Measurements from ENCODE around the gene MEIOB.

Gene MEIOB

DNA sequence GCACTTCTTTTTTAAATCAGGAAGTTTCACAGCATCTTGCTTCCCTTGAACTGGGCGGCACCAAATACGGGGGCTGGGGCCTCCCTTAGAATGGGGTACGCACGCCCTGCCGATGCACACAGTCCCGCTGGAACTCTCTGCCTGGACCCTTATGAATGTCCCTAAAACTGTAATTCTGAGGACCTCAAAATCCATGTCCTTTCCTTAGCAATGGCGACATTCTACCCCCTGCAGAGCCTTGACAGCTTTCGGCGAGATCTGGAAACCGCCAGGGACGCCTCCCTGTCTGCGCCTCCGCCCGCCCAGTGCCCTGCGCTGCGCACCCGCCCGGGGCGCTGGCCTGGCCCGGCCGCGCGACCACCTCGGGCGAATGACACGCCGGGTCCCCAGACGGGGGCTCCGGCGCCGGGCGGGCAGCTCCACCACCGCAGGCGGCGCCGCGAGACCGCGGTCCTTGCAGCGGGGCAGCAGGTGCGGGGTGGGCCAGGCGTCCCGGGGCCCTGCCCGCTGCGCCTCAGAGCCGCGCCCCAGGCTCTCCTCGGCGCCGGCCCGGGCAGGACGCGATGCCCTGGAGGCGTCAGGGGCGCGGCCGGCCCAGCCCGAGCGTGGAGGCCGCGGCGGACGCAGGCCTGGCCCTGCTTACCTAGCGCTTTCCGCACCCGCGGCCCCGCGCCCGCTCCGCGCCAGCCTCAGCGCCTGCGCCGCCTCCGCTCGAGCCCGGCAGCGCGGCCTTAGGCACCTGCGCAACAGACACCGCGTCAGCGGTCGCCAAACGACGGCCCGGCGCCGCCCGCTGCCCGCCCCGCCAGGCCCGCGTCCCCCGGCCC is 45.9 kb downstream of the MEIOB start:
- Mint-ChIP-seq H3K36me3 (ENCODE audit: insufficient read depth) (peaks cover 22% of the 10 kb centered on the region), H3K27ac (peak overlapping the region; percentile 88 to 92), H3K9me3 (no peaks in the 10 kb centered on the region), H3K27me3 (no peaks in the 10 kb centered on the region), H3K4me3 (peak overlapping the region; percentile 86 to 89), H3K4me1 (ENCODE audit: low read depth in 2 of 2) (peaks cover 19 to 30% of the 10 kb centered on the region in 2 donors)
- DNase-seq (peak; percentile 44 to 67 (median 57)), ATAC-seq (replicated peaks) (peak; percentile 75)

DNA sequence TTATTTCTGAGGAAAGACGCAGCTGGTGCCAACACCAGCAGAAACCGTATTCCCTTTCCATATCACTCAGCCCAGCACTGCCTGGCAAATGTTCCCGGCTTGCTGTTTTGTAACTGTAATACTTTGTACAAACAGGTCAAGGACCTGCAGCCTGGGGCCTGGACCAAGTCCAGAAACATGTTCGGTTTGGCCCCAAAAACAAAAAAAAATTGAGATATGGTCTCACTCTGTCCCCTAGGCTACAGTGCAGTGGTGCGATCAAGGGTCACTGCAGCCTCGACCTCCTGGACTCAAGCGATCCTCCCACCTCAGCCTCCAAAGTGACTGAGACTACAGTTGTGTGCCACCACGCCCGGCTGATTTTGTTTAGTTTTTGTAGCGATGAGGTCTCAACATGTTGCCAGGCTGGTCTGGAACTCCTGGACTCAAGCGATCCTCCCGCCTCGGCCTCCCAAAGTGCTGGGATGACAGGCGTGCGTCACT is 46.5 kb downstream of the MEIOB start:
- Mint-ChIP-seq H3K4me3 (peak overlapping the region; percentile 67 to 74), H3K27ac (no peak overlapping the region), H3K9me3 (no peaks in the 10 kb centered on the region), H3K36me3 (ENCODE audit: insufficient read depth) (peaks cover 22% of the 10 kb centered on the region), H3K4me1 (ENCODE audit: low read depth in 2 of 2) (peaks cover 19 to 26% of the 10 kb centered on the region in 2 donors), H3K27me3 (no peaks in the 10 kb centered on the region)
- DNase-seq = no peak
- ATAC-seq (replicated peaks) = no peak

DNA sequence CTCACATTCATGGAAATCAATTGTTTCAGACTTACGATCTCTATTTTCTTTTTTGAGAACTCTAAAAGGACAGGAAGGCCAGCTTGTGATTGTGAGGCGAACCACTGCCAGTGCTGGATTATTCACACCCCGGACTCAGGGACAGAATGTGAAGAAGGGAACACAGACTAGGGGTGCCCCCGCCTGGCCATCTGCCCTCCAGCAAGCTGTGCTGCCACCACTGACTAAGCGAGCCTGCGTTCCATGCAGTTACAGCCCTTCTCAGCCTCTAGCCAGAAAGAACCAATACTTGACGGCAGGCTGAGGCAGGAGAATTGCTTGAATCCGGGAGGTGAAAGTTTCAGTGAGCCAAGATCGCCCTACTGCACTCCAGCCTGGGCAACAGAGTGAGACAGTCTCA is 48.1 kb downstream of the MEIOB start:
- no peaks in the 10 kb centered on the region for H3K9me3 Mint-ChIP-seq
- peak overlapping the region in 1 of 2 donors; percentile 10 for H3K27ac Mint-ChIP-seq
- DNase-seq = no peak
- ATAC-seq (replicated peaks) = no peak
- peaks cover 26% of the 10 kb centered on the region for H3K36me3 Mint-ChIP-seq (ENCODE audit: insufficient read depth)
- peaks cover 19 to 21% of the 10 kb centered on the region in 2 donors for H3K4me1 Mint-ChIP-seq (ENCODE audit: low read depth in 2 of 2)
- peak overlapping the region in 1 of 2 donors; percentile 20 for H3K4me3 Mint-ChIP-seq
- no peaks in the 10 kb centered on the region for H3K27me3 Mint-ChIP-seq

DNA sequence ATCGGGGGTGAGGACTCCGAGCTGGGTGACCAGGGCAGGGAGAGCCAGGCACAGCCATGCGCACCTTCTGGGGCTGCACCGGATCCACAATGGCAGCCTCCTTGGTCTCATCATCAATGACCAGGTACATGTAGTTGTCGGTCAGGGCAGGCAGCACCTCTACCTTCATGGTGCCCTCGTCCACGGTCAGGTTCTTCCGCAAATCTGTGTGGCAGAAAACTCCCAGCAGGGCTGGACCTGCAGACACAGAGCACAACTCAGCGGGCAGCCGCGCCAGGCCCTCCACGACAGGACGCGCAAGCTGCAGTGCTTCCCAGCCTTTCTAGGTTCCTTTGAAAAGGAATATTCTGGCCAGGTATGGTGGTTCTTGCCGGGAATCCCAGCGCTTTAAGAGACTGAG is 49.2 kb downstream of the MEIOB start:
- H3K4me1 Mint-ChIP-seq (ENCODE audit: low read depth in 2 of 2) = peaks cover 19% of the 10 kb centered on the region in 2 donors

DNA sequence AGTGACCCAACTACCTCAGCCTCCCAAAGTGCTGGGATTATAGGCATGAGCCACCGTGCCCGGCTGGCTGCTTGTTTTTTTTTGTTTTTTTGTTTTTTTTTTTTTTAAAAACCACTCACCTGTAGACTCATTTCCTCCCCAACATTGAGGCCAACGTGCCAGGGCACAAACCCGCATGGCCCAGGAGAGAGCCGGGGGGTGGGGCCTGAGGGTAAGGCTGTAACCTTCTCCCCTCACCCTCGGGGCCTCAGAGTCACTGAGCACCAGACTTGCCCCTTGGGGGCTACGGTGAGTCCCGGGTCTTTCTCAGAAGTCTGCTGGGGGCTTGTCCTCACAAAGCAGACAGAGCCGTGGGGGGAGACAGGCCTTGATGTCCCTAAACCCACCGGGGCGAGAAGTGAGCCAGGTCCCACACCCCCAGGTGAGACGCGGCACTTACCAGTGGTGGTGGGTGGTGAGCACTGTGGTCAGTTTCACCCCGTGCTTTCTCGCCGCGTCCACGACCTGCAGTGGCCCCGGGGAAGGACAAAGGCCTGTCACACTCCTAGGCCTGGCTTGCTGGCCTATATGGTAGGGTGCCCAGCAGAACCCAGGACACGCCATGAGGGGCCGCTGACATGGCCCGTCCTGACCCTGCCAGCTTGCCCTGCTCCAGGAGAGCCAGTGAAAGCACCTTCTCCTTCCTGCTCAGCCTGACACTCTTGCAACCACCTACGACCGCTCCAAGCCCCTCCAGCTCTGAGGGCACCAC is 49.9 kb downstream of the MEIOB start:
- ATAC-seq (replicated peaks) = no peak
- H3K4me3 Mint-ChIP-seq = no peak overlapping the region
- no peak for DNase-seq
- H3K27ac Mint-ChIP-seq = no peak overlapping the region
- no peaks in the 10 kb centered on the region for H3K27me3 Mint-ChIP-seq
- no peaks in the 10 kb centered on the region for H3K9me3 Mint-ChIP-seq
- peaks cover 11 to 13% of the 10 kb centered on the region in 2 donors for H3K4me1 Mint-ChIP-seq (ENCODE audit: low read depth in 2 of 2)
- peaks cover 23% of the 10 kb centered on the region for H3K36me3 Mint-ChIP-seq (ENCODE audit: insufficient read depth)

More for the DNA sequence above, 49.2 kb downstream of the MEIOB start:
- no peak overlapping the region for H3K4me3 Mint-ChIP-seq
- H3K9me3 Mint-ChIP-seq = no peaks in the 10 kb centered on the region
- H3K36me3 Mint-ChIP-seq (ENCODE audit: insufficient read depth) = peaks cover 22% of the 10 kb centered on the region
- no peak for ATAC-seq (replicated peaks)
- no peak overlapping the region for H3K27ac Mint-ChIP-seq
- DNase-seq = no peak
- H3K27me3 Mint-ChIP-seq = no peaks in the 10 kb centered on the region

DNA sequence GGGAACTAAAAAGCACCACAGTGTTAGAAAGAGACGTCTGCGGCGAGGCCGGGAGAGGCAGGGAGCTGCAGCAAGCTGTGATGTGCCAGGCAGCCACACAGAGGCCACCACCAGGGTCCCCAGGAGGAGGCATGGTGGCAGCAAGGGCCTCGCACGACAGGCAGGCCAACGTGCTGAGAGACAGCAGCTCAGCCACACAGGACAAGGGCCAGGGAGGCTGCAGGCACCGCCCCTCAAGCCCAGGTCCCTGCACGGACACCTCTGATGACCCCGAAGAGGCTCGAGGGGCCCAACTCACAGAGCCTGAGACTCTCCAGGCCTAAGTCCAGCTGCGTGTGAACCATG is 51.0 kb downstream of the MEIOB start:
- peaks cover 22% of the 10 kb centered on the region for H3K36me3 Mint-ChIP-seq (ENCODE audit: insufficient read depth)
- H3K27ac Mint-ChIP-seq = no peak overlapping the region
- no peaks in the 10 kb centered on the region for H3K9me3 Mint-ChIP-seq
- no peak for ATAC-seq (replicated peaks)
- H3K4me1 Mint-ChIP-seq (ENCODE audit: low read depth in 2 of 2) = peaks cover 10 to 13% of the 10 kb centered on the region in 2 donors
- H3K27me3 Mint-ChIP-seq = no peaks in the 10 kb centered on the region
- no peak for DNase-seq
- H3K4me3 Mint-ChIP-seq = no peak overlapping the region

DNA sequence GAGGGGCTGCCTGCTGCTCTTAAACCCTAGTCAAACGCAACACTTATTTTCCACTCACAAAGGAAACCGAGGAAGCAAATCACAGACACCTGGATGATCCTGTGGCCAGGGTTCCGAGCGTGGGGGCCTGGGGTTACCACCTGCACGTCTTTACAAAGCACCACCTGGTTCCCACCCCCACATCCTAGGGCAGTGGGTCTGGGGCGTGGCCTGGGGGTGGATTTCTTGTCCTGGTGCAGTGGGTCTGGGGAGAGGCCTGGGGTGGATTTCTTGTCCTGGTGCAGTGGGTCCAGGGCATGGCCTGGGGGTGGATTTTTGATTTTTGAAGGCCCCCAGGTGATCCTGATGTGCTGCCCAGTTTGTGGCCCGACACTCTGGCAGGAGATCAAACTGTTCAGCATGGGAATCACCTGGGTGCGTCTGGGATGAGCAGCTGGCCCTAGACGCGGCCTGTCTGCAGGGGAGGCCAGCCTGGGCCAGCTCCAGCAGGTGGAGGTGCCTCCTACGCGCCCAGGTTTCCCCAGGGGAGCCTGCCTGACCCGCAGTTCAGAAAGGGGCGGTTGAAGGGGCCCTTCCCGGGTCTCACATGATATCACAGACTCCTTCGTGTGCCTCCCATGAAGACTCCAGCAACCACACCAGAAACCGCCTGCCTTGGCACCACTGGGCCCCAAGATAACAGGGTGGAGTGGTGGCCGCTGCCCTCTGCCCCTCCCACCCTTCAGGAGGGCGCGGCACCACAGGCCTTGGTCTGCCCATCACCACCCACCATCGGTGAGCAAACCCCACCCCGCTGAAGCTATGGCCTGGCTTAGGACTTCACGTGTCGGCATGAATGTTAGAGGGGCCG is 51.6 kb downstream of the MEIOB start:
- Mint-ChIP-seq H3K4me1 (ENCODE audit: low read depth in 2 of 2) (peaks cover 6 to 13% of the 10 kb centered on the region in 2 donors), H3K9me3 (no peaks in the 10 kb centered on the region), H3K4me3 (no peak overlapping the region), H3K36me3 (ENCODE audit: insufficient read depth) (peaks cover 27% of the 10 kb centered on the region), H3K27ac (no peak overlapping the region), H3K27me3 (no peaks in the 10 kb centered on the region)
- DNase-seq (no peak), ATAC-seq (replicated peaks) (no peak)

DNA sequence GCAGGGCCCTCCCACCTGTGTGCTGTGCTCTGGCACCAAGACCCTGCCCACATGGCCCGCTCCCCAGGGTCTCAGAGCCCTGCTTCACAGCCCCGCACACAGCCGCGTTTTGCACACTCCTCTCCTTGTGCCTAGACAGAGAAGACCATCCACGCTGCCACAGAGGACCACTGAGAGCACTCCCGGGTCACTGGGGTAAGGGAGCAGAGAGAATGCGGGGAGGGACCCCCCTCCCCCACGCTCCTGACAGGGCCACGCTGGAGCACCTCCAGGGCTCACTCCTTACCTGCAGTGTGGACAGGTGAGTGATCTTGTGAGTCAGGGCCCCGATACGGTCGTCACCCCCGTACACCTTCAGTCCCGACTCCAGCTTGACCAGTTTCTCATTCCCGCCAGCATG is 52.4 kb downstream of the MEIOB start:
- Mint-ChIP-seq H3K4me3 (no peak overlapping the region), H3K9me3 (no peaks in the 10 kb centered on the region), H3K27me3 (no peaks in the 10 kb centered on the region), H3K4me1 (ENCODE audit: low read depth in 2 of 2) (peaks cover 4 to 10% of the 10 kb centered on the region in 2 donors), H3K36me3 (ENCODE audit: insufficient read depth) (peaks cover 29% of the 10 kb centered on the region), H3K27ac (peak overlapping the region in 1 of 2 donors; percentile 65)
- DNase-seq (no peak), ATAC-seq (replicated peaks) (no peak)

DNA sequence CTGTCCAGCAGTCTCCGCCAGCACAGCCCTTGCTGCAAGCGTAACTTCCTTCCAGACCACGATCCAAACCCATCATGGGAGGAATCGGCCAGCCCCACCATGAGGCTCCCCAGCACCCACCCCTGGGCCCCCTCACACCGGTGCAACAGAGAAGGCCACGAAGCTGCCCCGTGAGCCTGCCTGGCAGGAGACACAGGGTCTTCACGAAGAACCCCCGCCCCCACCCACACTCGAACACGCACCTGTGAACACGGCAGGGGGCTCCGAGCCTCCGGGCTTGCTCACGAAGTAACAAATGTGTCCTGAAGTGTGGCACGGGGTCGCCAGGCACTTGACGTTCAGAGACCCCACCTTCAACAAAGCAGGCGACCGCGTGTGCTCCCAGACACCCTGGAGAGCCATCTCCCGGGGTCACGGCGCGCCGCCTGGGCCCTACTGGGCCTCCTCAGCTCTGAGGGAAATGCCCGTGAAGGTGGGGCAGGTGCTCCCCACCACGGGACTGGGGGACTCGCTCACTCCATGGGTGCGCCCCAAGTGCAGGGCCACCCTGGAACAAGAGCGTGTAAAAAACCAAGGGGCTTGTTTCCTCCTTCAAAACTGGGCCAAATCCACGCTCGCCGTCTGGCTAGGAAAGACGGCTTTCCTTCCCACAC is 53.0 kb downstream of the MEIOB start:
- peaks cover 2 to 7% of the 10 kb centered on the region in 2 donors for H3K4me1 Mint-ChIP-seq (ENCODE audit: low read depth in 2 of 2)
- no peaks in the 10 kb centered on the region for H3K27me3 Mint-ChIP-seq
- H3K36me3 Mint-ChIP-seq (ENCODE audit: insufficient read depth) = peaks cover 31% of the 10 kb centered on the region
- no peak for ATAC-seq (replicated peaks)
- no peak overlapping the region for H3K27ac Mint-ChIP-seq
- DNase-seq = no peak
- H3K4me3 Mint-ChIP-seq = no peak overlapping the region
- H3K9me3 Mint-ChIP-seq = no peaks in the 10 kb centered on the region

DNA sequence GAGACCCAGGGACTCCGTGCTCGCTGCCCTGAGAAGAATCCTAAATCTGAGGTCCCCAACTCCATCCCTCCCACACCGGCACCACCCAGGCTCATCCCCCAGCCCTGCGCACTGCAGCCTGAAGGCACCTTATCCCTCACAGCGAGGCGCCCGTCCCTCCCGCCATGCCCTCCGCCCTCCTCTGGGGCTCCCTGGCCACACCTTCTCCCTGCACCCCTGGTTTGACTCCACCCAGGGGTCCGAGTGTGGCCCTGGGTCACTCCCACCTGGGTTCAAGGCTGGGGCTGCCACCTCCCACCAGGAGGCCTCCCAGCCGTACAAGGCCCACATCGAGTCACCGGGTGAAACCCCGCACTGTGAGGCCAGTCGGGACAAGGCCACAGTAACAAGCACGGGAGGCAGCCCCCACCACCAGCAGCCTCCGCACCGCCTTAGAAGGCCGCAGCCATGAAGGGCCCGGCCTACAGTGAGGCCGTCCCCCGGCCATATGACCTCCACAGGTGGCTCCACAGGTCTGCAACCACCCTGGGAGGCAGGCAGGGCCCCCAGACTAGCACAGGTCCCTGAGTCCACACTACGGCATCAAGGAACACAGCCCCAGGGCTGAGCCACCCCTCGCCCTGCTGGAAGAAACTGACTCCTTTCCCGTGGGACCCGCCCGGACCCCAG is 53.6 kb downstream of the MEIOB start:
- no peaks in the 10 kb centered on the region for H3K9me3 Mint-ChIP-seq
- H3K36me3 Mint-ChIP-seq (ENCODE audit: insufficient read depth) = peaks cover 35% of the 10 kb centered on the region
- no peak overlapping the region for H3K27ac Mint-ChIP-seq
- peaks cover 2 to 6% of the 10 kb centered on the region in 2 donors for H3K4me1 Mint-ChIP-seq (ENCODE audit: low read depth in 2 of 2)
- H3K27me3 Mint-ChIP-seq = no peaks in the 10 kb centered on the region
- no peak overlapping the region for H3K4me3 Mint-ChIP-seq
- no peak for DNase-seq
- ATAC-seq (replicated peaks) = no peak

DNA sequence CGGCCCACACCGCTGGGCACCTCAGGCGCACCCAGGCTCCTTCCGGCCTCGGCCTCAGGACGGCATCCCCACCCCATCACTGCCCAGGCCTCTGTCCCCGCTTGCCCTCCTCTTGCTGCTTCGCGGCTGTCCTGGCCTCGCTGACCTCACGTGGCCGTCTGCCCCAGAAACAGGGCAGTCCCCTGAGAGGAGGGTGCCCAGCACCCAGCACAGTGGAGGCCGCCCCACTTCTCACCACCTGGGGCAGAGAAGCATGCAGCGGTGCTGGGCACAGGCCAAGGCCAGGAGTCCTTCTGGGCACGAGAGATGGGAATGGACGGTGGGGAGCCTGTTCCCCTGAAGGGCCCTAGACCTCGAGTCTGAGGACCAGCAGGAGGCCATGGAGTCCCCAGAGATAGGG is 54.2 kb downstream of the MEIOB start:
- Mint-ChIP-seq H3K27me3 (no peaks in the 10 kb centered on the region), H3K36me3 (ENCODE audit: insufficient read depth) (peaks cover 39% of the 10 kb centered on the region)

DNA sequence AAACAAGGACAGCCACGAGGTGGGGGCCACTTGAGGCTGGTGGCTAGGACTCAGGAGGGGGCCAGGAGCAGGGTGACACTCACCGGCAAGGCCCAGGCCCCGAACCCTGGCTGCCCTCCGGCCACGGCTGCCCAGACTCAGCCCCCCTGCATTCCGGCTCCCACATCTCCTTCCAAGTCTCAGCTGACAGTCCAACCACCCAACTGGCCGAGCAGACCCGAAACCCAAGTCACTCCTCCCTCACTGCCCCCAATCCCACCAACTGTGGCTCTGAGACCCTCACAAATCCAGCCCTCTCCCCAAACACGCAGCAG is 54.7 kb downstream of the MEIOB start:
- no peaks in the 10 kb centered on the region for H3K9me3 Mint-ChIP-seq
- H3K27ac Mint-ChIP-seq = no peak overlapping the region
- no peak for ATAC-seq (replicated peaks)
- H3K27me3 Mint-ChIP-seq = no peaks in the 10 kb centered on the region
- no peak for DNase-seq
- H3K4me1 Mint-ChIP-seq (ENCODE audit: low read depth in 2 of 2) = peaks cover 6% of the 10 kb centered on the region in 2 donors
- peaks cover 43% of the 10 kb centered on the region for H3K36me3 Mint-ChIP-seq (ENCODE audit: insufficient read depth)
- H3K4me3 Mint-ChIP-seq = no peak overlapping the region

More for the DNA sequence above, 54.2 kb downstream of the MEIOB start:
- Mint-ChIP-seq H3K27ac (no peak overlapping the region), H3K9me3 (no peaks in the 10 kb centered on the region), H3K4me1 (ENCODE audit: low read depth in 2 of 2) (peaks cover 6 to 9% of the 10 kb centered on the region in 2 donors), H3K4me3 (no peak overlapping the region)
- DNase-seq (no peak), ATAC-seq (replicated peaks) (no peak)
